ENCODE measurements around the gene SIGLEC5. TPM values are rescaled to one million over a fixed set of nuclear protein-coding genes. Genes with fewer than 3 reads are reported as not detected.

SIGLEC5 gene
- total and polyA plus RNA-seq, 3 experiments from 2014 or later, result 0.13 TPM; not detected in 2

DNA sequence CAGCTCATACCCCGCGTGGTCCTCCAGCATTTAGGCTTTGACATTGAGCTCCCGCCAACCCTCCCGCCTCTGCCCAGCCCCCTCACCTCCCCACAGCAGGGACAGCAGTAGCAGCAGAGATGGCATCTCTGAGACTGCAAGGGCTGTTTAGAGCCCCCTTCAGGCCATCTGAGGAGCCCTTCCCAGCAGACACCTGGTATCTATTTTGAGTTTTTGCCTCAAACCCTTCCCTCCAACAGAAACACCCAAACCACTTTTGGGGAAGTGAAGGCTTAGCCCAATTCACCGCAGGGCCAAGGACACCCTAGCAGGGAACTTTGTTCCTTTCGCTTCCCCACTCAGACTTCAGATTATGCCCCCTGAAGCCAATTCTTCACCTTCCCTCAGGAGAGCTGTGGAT lies 65.4 kb downstream of the SIGLEC5 start:
- Mint-ChIP-seq H3K9me3 (peaks cover 0 to 3% (median 0%) of the 10 kb centered on the region in 5 donors), H3K36me3 (peaks cover 0 to 2% (median 0%) of the 10 kb centered on the region in 3 donors), H3K27me3 (peaks cover 36 to 54% of the 10 kb centered on the region in 2 donors), H3K4me3 (no peak overlapping the region), H3K27ac (no peak overlapping the region), H3K4me1 (peaks cover 0 to 1% (median 0%) of the 10 kb centered on the region in 3 donors)
- H3K9me3 ChIP-seq (ENCODE audit: low read length), result no peaks in the 10 kb centered on the region
- DNase-seq, result no peak
- H3K4me3 ChIP-seq (ENCODE audit: low read length), result no peak overlapping the region
- CTCF ChIA-PET, result no interaction called here
- peaks cover 7% of the 10 kb centered on the region for H3K27me3 ChIP-seq (ENCODE audit: insufficient read depth, low read length, poor library complexity, severe bottlenecking)
- H3K27ac ChIP-seq (ENCODE audit: low read depth, low read length), result no peak overlapping the region
- no peaks in the 10 kb centered on the region for H3K36me3 ChIP-seq (ENCODE audit: insufficient read depth, low read length)
- H3K4me1 ChIP-seq (ENCODE audit: insufficient read depth, low read length), result no peaks in the 10 kb centered on the region
- POLR2A ChIA-PET, result no interaction called here

Other genes starting within 250 kb of the SIGLEC5 start
- gene LIM2, start 242.4 kb downstream of the SIGLEC5 start, total RNA-seq, result under 1 TPM; 0.66 to 0.93 TPM
- 0.38 TPM for gene LIM2, start 242.4 kb downstream of the SIGLEC5 start, polyA plus RNA-seq
- not detected for gene C19orf84, start 239.8 kb downstream of the SIGLEC5 start, total RNA-seq
- not detected for gene C19orf84, start 239.8 kb downstream of the SIGLEC5 start, polyA plus RNA-seq
- 1 to 10 TPM; 2.4 to 2.9 TPM for gene SIGLEC10, start 212.8 kb downstream of the SIGLEC5 start, total RNA-seq
- gene SIGLEC10, start 212.8 kb downstream of the SIGLEC5 start, polyA plus RNA-seq, result 1.1 TPM
- gene SIGLEC8, start 171.9 kb downstream of the SIGLEC5 start, total RNA-seq, result not detected
- gene SIGLEC8, start 171.9 kb downstream of the SIGLEC5 start, polyA plus RNA-seq, result not detected
- gene CEACAM18, start 151.9 kb downstream of the SIGLEC5 start, total RNA-seq, result not detected
- not detected for gene CEACAM18, start 151.9 kb downstream of the SIGLEC5 start, polyA plus RNA-seq
- 1 to 10 TPM in 1 of 2 experiments, under 1 TPM in 1; 0.60 to 1.0 TPM for gene SIGLEC12, start 128.6 kb downstream of the SIGLEC5 start, total RNA-seq
- 0.31 TPM for gene SIGLEC12, start 128.6 kb downstream of the SIGLEC5 start, polyA plus RNA-seq
- gene SIGLEC6, start 98.7 kb downstream of the SIGLEC5 start, total RNA-seq, result not detected
- gene SIGLEC6, start 98.7 kb downstream of the SIGLEC5 start, polyA plus RNA-seq, result not detected
- 10 to 100 TPM in 1 of 2 experiments, 1 to 10 TPM in 1; 10.0 to 11.6 TPM for gene ZNF175, start 59.1 kb downstream of the SIGLEC5 start, total RNA-seq
- 3.2 TPM for gene ZNF175, start 59.1 kb downstream of the SIGLEC5 start, polyA plus RNA-seq
- gene SIGLEC14, start 16.4 kb upstream of the SIGLEC5 start, total RNA-seq, result under 1 TPM; 0.33 to 0.35 TPM
- gene SIGLEC14, start 16.4 kb upstream of the SIGLEC5 start, polyA plus RNA-seq, result not detected
- 1 to 10 TPM; 3.1 to 3.3 TPM for gene SPACA6, start 62.9 kb upstream of the SIGLEC5 start, total RNA-seq
- 2.2 TPM for gene SPACA6, start 62.9 kb upstream of the SIGLEC5 start, polyA plus RNA-seq
- not detected for gene HAS1, start 93.6 kb upstream of the SIGLEC5 start, total RNA-seq
- gene HAS1, start 93.6 kb upstream of the SIGLEC5 start, polyA plus RNA-seq, result not detected
- gene FPR1, start 121.5 kb upstream of the SIGLEC5 start, total RNA-seq, result not detected
- gene FPR1, start 121.5 kb upstream of the SIGLEC5 start, polyA plus RNA-seq, result not detected
- gene FPR2, start 130.8 kb upstream of the SIGLEC5 start, total RNA-seq, result not detected
- not detected for gene FPR2, start 130.8 kb upstream of the SIGLEC5 start, polyA plus RNA-seq
- gene FPR3, start 164.8 kb upstream of the SIGLEC5 start, total RNA-seq, result 1 to 10 TPM; 1.1 to 1.3 TPM
- gene FPR3, start 164.8 kb upstream of the SIGLEC5 start, polyA plus RNA-seq, result not detected

Measured in CD8-positive, alpha-beta memory T cell (primary cell).